ENCODE measurements around the gene TNC.

TNC gene

GRCh38 chr9:115086886-115087285 lies 31.1 kb downstream of the TNC start:
- H3K9ac ChIP-seq: no peak overlapping the region
- no peaks in the 10 kb centered on the region for H3K27me3 ChIP-seq (ENCODE audit: control insufficient read depth, insufficient read depth, low read length)
- no peak overlapping the region for H3K4me2 ChIP-seq (ENCODE audit: low read length)
- H3K9me3 ChIP-seq (ENCODE audit: control insufficient read depth, low read length): no peaks in the 10 kb centered on the region
- H3K4me1 ChIP-seq: no peaks in the 10 kb centered on the region
- TF ChIP-seq CTCF (IDR thresholded peaks at IDR 0.05): no peak
- no peak overlapping the region for H3K4me3 ChIP-seq (ENCODE audit: low read depth, low read length)
- no peak overlapping the region for H2AFZ ChIP-seq
- H3K79me2 ChIP-seq: no peaks in the 10 kb centered on the region
- H3K27ac ChIP-seq: no peak overlapping the region
- no peaks in the 10 kb centered on the region for H3K36me3 ChIP-seq (ENCODE audit: control insufficient read depth, insufficient read depth, low read length)

GRCh38 chr9:115086461-115086860 lies 31.5 kb downstream of the TNC start:
- H3K9me3 ChIP-seq (ENCODE audit: control insufficient read depth, low read length): no peaks in the 10 kb centered on the region
- no peak overlapping the region for H3K9ac ChIP-seq
- H2AFZ ChIP-seq: no peak overlapping the region
- H3K4me1 ChIP-seq: no peaks in the 10 kb centered on the region
- H3K27ac ChIP-seq: no peak overlapping the region
- no peaks in the 10 kb centered on the region for H3K36me3 ChIP-seq (ENCODE audit: control insufficient read depth, insufficient read depth, low read length)
- H3K4me2 ChIP-seq (ENCODE audit: low read length): no peak overlapping the region
- H3K4me3 ChIP-seq (ENCODE audit: low read depth, low read length): no peak overlapping the region
- no peaks in the 10 kb centered on the region for H3K27me3 ChIP-seq (ENCODE audit: control insufficient read depth, insufficient read depth, low read length)
- no peak for TF ChIP-seq CTCF (IDR thresholded peaks at IDR 0.05)
- H3K79me2 ChIP-seq: no peaks in the 10 kb centered on the region

- no peak overlapping the region for H3K4me2 ChIP-seq (ENCODE audit: low read length)
- H3K27ac ChIP-seq: no peak overlapping the region
- no peaks in the 10 kb centered on the region for H3K36me3 ChIP-seq (ENCODE audit: control insufficient read depth, insufficient read depth, low read length)
- no peaks in the 10 kb centered on the region for H3K79me2 ChIP-seq
- H3K9ac ChIP-seq: no peak overlapping the region
- H3K4me1 ChIP-seq: no peaks in the 10 kb centered on the region
- H3K27me3 ChIP-seq (ENCODE audit: control insufficient read depth, insufficient read depth, low read length): no peaks in the 10 kb centered on the region
- H3K4me3 ChIP-seq (ENCODE audit: low read depth, low read length): no peak overlapping the region
- no peaks in the 10 kb centered on the region for H3K9me3 ChIP-seq (ENCODE audit: control insufficient read depth, low read length)
- H2AFZ ChIP-seq: no peak overlapping the region
- no peak for TF ChIP-seq CTCF (IDR thresholded peaks at IDR 0.05)
These were observed 32.1 kb downstream of the TNC start for GRCh38 chr9:115085773-115086377.

GRCh38 chr9:115084709-115085108 lies 33.2 kb downstream of the TNC start:
- Histone ChIP-seq H3K27me3 (ENCODE audit: control insufficient read depth, insufficient read depth, low read length) (no peaks in the 10 kb centered on the region), H3K4me3 (ENCODE audit: low read depth, low read length) (no peak overlapping the region), H3K36me3 (ENCODE audit: control insufficient read depth, insufficient read depth, low read length) (no peaks in the 10 kb centered on the region), H3K27ac (no peak overlapping the region), H3K9me3 (ENCODE audit: control insufficient read depth, low read length) (no peaks in the 10 kb centered on the region), H3K79me2 (no peaks in the 10 kb centered on the region), H3K4me1 (no peaks in the 10 kb centered on the region), H2AFZ (no peak overlapping the region), H3K4me2 (ENCODE audit: low read length) (no peak overlapping the region), H3K9ac (no peak overlapping the region)
- TF ChIP-seq CTCF (IDR thresholded peaks at IDR 0.05): no peak

GRCh38 chr9:115084157-115084556 lies 33.8 kb downstream of the TNC start:
- Histone ChIP-seq H3K27ac (no peak overlapping the region), H3K9ac (no peak overlapping the region), H3K36me3 (ENCODE audit: control insufficient read depth, insufficient read depth, low read length) (no peaks in the 10 kb centered on the region), H3K4me2 (ENCODE audit: low read length) (no peak overlapping the region), H3K27me3 (ENCODE audit: control insufficient read depth, insufficient read depth, low read length) (no peaks in the 10 kb centered on the region), H3K9me3 (ENCODE audit: control insufficient read depth, low read length) (no peaks in the 10 kb centered on the region), H2AFZ (no peak overlapping the region), H3K79me2 (no peaks in the 10 kb centered on the region), H3K4me1 (no peaks in the 10 kb centered on the region), H3K4me3 (ENCODE audit: low read depth, low read length) (no peak overlapping the region)
- no peak for TF ChIP-seq CTCF (IDR thresholded peaks at IDR 0.05)

Measured in parathyroid adenoma (tissue), 2 donors.